Transverse colon (tissue), 4 donors: ENCODE results near the gene DCTD. TPM values are rescaled to one million over a fixed set of nuclear protein-coding genes. Genes with fewer than 3 reads are reported as not detected.

Source experiments
- DNase-seq: peaks from one replicate; pipeline ENCODE4 v3.0.0-alpha.2; 2019
- H3K27ac ChIP-seq, 4 donors: fragments of 200-600 bp; sonication (generic); 2 replicates each; pipeline ENCODE4 v1.5.1; 2016 to 2018; ENCODE audit warnings: inconsistent platforms in 4 of 4
- H3K27me3 ChIP-seq: fragments of 200-600 bp; sonication (generic); 2 replicates; pipeline ENCODE4 v1.5.1; 2017; ENCODE audit warnings: inconsistent platforms
- H3K36me3 ChIP-seq, 4 donors: fragments of 200-600 bp; sonication (generic); 2 replicates each; pipeline ENCODE4 v1.5.1; 2017 to 2019; ENCODE audit warnings: inconsistent platforms in 4 of 4
- H3K4me1 ChIP-seq, 4 donors: fragments of 200-600 bp; sonication (generic); 2 replicates each; pipeline ENCODE4 v1.5.1; 2017 to 2020; ENCODE audit warnings: inconsistent platforms in 4 of 4
- H3K4me3 ChIP-seq, 4 donors: fragments of 200-600 bp; sonication (generic); 1 replicate in 1 of 4; 2 replicates in 3 of 4; pipeline versions ENCODE4 v1.5.1 to v1.6.1; 2017 to 2019; ENCODE audit warnings: inconsistent platforms in 4 of 4
- H3K9me3 ChIP-seq, 2 donors: fragments of 200-600 bp; sonication (generic); 2 replicates each; pipeline ENCODE4 v1.5.1; 2017 to 2019; ENCODE audit warnings: inconsistent platforms in 2 of 2
- EP300 ChIP-seq: sonication (generic); formaldehyde crosslinking; IDR thresholded peaks from one replicate; pipeline ENCODE4 v1.6.1; 2017; ENCODE audit warnings: antibody characterized with exemption, low read depth
- POLR2A ChIP-seq: fragments of 450-650 bp; IDR thresholded peaks from one replicate; pipeline ENCODE4 v1.6.1; 2016; ENCODE audit warnings: antibody characterized with exemption, mild to moderate bottlenecking, moderate library complexity
- POLR2AphosphoS5 ChIP-seq, 3 donors: sonication (generic); formaldehyde crosslinking; IDR thresholded peaks; one replicate each; pipeline ENCODE4 v1.6.1; 2016; ENCODE audit warnings: antibody characterized with exemption in 3 of 3
- WGBS, 2 donors: methylation state at CpG; one replicate each; pipeline ENCODE4 v1.1.5; 2018; ENCODE audit warnings: low coverage in 1 of 2; 5-methylcytosine and 5-hydroxymethylcytosine counted together
- in situ Hi-C, 4 donors: fragments of 200-750 bp; cut with MboI; loops; one replicate each; pipeline versions ENCODE4 v1.15.0 to v1.15.1; 2017; ENCODE audit warnings: low sequenced_read_pairs in 3 of 4, low pct_ligation_motif_present in 1 of 4, low pct_unique_long_range_greater_than_20kb in 1 of 4
- intact Hi-C: fragments of 100-400 bp; cut with DNase I; formaldehyde crosslinking; loops from one replicate; pipeline ENCODE4 v1.15.1; 2023; ENCODE audit warnings: low total_unique reads
- total RNA-seq, 4 donors: library from RNA; depleted of rRNA; stranded (reverse); fragments of >200 nt; gene quantifications; one replicate each; pipeline ENCODE4 v1.1.0, GENCODE V29; 2016
- TF ChIP-seq, protein P1 (sequence below), 5 experiments: fragments of 200-600 bp in 3 of 5; fragments of 450-650 bp in 2 of 5; sonication (generic) in 3 of 5; IDR thresholded peaks; 1 replicate in 2 of 5; 2 replicates in 3 of 5; pipeline ENCODE4 v1.5.1; 2016 to 2017; ENCODE audit warnings: antibody characterized with exemption in 5 of 5, inconsistent platforms in 3 of 5, mild to moderate bottlenecking in 2 of 5, moderate library complexity in 1 of 5

Gene DCTD
- total RNA-seq, 4 donors from 2014 or later, result 3.4 to 35.9 (median 24.9) TPM

DNA sequence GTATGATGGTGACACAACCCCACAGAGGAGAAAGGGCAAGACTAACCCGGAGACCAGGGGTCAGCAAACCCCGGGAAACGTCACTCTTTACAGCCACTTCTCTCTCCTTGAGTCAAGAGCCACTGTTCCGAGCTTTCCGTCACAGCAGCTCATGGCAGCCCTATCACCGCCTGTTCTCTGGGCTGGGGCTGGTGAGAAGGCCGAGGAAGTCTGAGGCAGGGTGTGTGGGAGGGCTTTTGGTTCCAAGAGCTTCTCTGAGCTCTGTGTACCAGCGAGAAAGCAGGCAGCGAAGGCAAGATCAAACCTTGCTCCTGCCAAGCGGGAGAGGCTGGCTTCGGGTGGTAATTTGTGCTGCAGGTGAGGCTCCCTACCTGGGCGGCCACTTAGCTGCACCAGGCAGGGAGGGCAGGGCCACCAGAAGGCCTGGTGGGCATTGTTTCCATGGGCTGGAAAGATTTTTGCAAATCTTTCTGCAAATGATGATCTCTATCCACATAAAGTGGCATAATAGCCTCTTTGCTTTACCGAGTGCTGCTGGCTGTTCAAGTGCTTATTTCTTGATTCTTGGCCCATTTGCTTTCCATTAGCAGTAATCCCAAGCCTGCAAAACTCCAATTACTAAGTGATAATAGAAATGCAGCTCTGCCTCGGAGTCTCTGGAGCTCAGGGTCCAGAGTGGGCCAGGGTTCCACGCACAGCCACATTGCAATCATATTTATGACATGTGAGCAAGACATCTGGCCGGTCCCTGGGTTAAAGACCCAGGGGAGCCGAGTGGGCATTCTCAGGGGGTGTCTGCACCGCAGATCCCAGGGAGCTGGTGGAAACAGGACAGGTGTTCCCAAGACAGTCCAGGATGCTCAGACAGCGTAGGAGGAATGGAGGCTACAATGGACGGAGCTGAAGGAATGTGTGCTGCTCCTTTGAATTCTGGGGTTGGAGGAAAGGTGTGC lies 41.5 kb downstream of the DCTD start:
- intact Hi-C loops (no loop called here), in situ Hi-C loops (no loop called here)
- Histone ChIP-seq H3K9me3 (no peaks in the 10 kb centered on the region), H3K4me1 (no peaks in the 10 kb centered on the region), H3K27ac (no peak overlapping the region), H3K36me3 (no peaks in the 10 kb centered on the region), H3K4me3 (no peak overlapping the region), H3K27me3 (no peaks in the 10 kb centered on the region)
- DNase-seq, result no peak
- 95 to 97% methylated on average over 6 to 20 of the region's 20 CpGs for WGBS, 2 donors
- TF ChIP-seq, protein P1, sequence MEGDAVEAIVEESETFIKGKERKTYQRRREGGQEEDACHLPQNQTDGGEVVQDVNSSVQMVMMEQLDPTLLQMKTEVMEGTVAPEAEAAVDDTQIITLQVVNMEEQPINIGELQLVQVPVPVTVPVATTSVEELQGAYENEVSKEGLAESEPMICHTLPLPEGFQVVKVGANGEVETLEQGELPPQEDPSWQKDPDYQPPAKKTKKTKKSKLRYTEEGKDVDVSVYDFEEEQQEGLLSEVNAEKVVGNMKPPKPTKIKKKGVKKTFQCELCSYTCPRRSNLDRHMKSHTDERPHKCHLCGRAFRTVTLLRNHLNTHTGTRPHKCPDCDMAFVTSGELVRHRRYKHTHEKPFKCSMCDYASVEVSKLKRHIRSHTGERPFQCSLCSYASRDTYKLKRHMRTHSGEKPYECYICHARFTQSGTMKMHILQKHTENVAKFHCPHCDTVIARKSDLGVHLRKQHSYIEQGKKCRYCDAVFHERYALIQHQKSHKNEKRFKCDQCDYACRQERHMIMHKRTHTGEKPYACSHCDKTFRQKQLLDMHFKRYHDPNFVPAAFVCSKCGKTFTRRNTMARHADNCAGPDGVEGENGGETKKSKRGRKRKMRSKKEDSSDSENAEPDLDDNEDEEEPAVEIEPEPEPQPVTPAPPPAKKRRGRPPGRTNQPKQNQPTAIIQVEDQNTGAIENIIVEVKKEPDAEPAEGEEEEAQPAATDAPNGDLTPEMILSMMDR (IDR thresholded peaks at IDR 0.05), result no peak
- no peak for TF ChIP-seq EP300

DNA sequence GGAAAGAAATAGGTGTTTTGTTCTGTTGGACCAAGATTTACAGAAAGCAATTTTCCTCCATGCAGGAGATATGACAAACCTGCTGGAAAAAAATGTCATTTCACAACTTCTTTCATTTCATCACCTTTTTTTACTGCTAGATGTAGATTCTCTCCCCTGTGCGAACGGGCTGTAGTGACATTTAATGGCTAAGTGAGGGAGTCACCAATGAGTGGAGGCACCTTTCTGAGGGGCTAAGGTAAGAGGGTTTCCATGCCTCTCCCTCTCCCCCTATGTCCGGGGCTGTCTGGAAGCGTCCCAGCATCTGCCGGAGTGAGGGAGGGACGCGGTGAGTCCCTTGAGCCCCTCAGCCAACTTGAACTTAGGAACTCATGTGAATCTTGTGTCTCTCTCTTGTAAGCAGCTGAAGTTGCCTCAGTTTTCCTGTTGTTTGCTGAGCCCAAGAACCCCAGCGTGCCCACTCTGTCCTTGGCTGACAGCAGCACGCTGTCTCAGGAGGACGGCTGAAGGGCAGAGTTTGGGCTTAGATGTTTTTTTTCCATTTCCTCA lies 42.3 kb downstream of the DCTD start:
- no peaks in the 10 kb centered on the region for H3K4me1 ChIP-seq
- H3K9me3 ChIP-seq, result no peaks in the 10 kb centered on the region
- intact Hi-C loops, result no loop called here
- no peaks in the 10 kb centered on the region for H3K36me3 ChIP-seq
- no peak overlapping the region for H3K4me3 ChIP-seq
- TF ChIP-seq POLR2A (no peak), EP300 (no peak), POLR2AphosphoS5 (IDR thresholded peaks at IDR 0.05) (no peak)
- TF ChIP-seq, protein P1 (IDR thresholded peaks at IDR 0.05), result no peak
- WGBS, 2 donors, result 90 to 91% methylated on average over 2 to 10 of the region's 10 CpGs
- no peaks in the 10 kb centered on the region for H3K27me3 ChIP-seq
- DNase-seq, result no peak
- H3K27ac ChIP-seq, result no peak overlapping the region
- in situ Hi-C loops, result no loop called here

DNA sequence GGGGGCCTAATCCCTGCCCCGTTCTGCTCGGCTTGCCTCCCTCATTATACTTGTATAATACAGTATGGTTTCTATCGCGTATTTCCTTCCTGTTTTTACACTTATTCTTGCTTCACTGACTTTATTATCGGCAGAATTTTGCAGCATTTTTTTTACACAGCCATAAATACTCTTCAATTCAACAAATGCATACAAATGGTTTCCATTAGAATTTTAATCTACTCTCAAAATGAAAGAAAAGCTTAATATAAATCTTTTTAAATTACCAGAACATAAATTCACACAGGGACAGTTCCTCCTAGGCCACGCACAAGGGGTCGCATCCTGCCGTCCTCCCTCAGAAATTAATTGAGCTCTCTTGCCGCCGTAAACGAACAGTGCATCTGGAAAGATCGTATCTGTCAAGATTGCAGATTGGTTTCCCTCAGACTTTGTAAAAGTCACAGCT lies 42.9 kb downstream of the DCTD start:
- WGBS, 2 donors, result 80 to 82% methylated on average over 12 of the region's 12 CpGs
- H3K9me3 ChIP-seq, result no peaks in the 10 kb centered on the region
- no peaks in the 10 kb centered on the region for H3K36me3 ChIP-seq
- H3K4me3 ChIP-seq, result no peak overlapping the region
- intact Hi-C loops, result no loop called here
- no peak overlapping the region for H3K27ac ChIP-seq
- in situ Hi-C loops, result no loop called here
- H3K27me3 ChIP-seq, result no peaks in the 10 kb centered on the region
- TF ChIP-seq EP300 (no peak), POLR2A (no peak), POLR2AphosphoS5 (IDR thresholded peaks at IDR 0.05) (no peak)
- TF ChIP-seq, protein P1 (IDR thresholded peaks at IDR 0.05), result no peak
- no peak for DNase-seq
- no peaks in the 10 kb centered on the region for H3K4me1 ChIP-seq

DNA sequence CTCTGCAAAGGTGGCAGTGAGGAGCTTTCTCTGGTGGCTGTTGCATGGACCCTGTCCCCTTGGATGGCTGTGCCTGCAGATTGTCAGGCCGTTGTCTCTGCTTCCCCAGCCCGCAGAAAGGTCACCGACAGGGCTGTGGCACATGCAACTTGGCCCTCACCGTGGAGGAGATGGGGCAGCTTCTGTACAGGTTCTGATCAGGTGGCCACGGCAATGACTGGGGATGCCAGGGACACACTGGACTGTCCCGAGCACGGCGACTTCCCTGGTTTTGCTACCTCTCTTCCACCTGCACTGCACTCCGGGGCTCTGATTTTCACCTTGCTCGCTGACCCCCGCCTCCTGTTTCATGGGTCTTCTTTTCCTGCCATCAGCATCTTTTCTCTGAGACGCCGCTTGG lies 43.5 kb downstream of the DCTD start:
- intact Hi-C loops, result no loop called here
- in situ Hi-C loops, result no loop called here
- WGBS, 2 donors, result 96 to 100% methylated on average over 1 to 13 of the region's 13 CpGs

More for the DNA sequence above, 43.5 kb downstream of the DCTD start:
- H3K36me3 ChIP-seq, result no peaks in the 10 kb centered on the region
- TF ChIP-seq, protein P1 (IDR thresholded peaks at IDR 0.05), result no peak
- TF ChIP-seq POLR2AphosphoS5 (IDR thresholded peaks at IDR 0.05), result no peak
- no peak for TF ChIP-seq POLR2A
- TF ChIP-seq EP300, result no peak
- no peak overlapping the region for H3K27ac ChIP-seq
- H3K9me3 ChIP-seq, result no peaks in the 10 kb centered on the region
- no peak overlapping the region for H3K4me3 ChIP-seq
- H3K4me1 ChIP-seq, result no peaks in the 10 kb centered on the region
- H3K27me3 ChIP-seq, result no peaks in the 10 kb centered on the region
- no peak for DNase-seq
